Neural crest cell (in vitro differentiated cells): ENCODE measurements around the gene LSM7. TPM values are rescaled to one million over a fixed set of nuclear protein-coding genes. Genes with fewer than 3 reads are reported as not detected.

ENCODE experiments used
- DNase-seq: peaks from one replicate; pipeline ENCODE4 v3.0.0; 2021; ENCODE audit warnings: low read depth, mixed read lengths, low spot score
- H3K27ac Mint-ChIP-seq: one replicate; pipeline ENCODE4 v1.8.0; 2021; ENCODE audit warnings: mild to moderate bottlenecking, mixed read lengths; ENCODE audit not compliant: unreplicated experiment
- H3K27me3 Mint-ChIP-seq: 2 replicates; pipeline ENCODE4 v1.8.0; 2021; ENCODE audit warnings: low read depth, mild to moderate bottlenecking, mixed read lengths
- H3K36me3 Mint-ChIP-seq: 2 replicates; pipeline ENCODE4 v1.8.0; 2021; ENCODE audit warnings: low read depth, mild to moderate bottlenecking, mixed read lengths
- H3K4me1 Mint-ChIP-seq: 2 replicates; pipeline ENCODE4 v1.8.0; 2021; ENCODE audit warnings: mixed read lengths
- H3K4me3 Mint-ChIP-seq: one replicate; pipeline ENCODE4 v1.8.0; 2021; ENCODE audit warnings: mild to moderate bottlenecking, mixed read lengths
- H3K9me3 Mint-ChIP-seq: 2 replicates; pipeline ENCODE4 v1.8.0; 2021; ENCODE audit warnings: mixed read lengths
- total RNA-seq: library from RNA; stranded (reverse); gene quantifications from 2 replicates; pipeline ENCODE4 v1.2.1, GENCODE V29; 2021
- TF ChIP-seq, protein P1 (sequence below): fragments of 200-600 bp; sonication (generic); conservative IDR thresholded peaks from 2 replicates; pipeline ENCODE4 v1.5.0; 2021; ENCODE audit warnings: antibody characterized with exemption, mild to moderate bottlenecking

Gene LSM7
- total RNA-seq, 1 donor from 2014 or later: 198 TPM

DNA sequence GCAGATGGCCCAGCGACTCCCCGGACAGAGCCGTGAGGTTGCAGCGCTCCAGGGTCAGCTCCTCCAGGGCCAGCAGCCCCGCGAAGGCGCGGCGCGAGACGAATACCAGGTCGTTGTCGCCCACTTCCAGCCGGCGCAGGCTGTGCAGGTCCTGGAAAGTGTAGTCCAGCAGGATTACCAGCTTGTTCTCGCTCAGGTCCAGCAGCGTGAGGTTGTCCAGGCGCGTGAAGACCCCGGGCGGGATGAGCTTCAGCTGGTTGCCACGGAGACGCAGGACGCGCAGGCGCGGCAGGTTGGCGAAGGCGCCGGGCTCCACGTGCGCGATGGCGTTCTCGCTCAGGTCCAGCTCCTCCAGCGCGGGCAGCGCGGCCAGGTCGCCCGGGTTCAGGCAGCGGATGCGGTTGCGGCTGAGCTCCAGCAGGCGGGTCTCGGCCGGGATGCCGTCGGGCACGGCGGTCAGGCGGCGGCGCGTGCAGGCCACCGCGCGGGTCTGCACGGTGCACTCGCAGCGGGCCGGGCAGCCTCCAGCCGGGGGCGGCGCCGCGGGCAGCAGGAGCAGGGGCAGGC lies 37.1 kb downstream of the LSM7 start:
- Mint-ChIP-seq H3K4me3 (no peak overlapping the region), H3K9me3 (no peaks in the 10 kb centered on the region), H3K27me3 (peaks cover 81% of the 10 kb centered on the region), H3K36me3 (peaks cover 4% of the 10 kb centered on the region), H3K4me1 (peaks cover 10% of the 10 kb centered on the region), H3K27ac (no peak overlapping the region)
- TF ChIP-seq, protein P1, sequence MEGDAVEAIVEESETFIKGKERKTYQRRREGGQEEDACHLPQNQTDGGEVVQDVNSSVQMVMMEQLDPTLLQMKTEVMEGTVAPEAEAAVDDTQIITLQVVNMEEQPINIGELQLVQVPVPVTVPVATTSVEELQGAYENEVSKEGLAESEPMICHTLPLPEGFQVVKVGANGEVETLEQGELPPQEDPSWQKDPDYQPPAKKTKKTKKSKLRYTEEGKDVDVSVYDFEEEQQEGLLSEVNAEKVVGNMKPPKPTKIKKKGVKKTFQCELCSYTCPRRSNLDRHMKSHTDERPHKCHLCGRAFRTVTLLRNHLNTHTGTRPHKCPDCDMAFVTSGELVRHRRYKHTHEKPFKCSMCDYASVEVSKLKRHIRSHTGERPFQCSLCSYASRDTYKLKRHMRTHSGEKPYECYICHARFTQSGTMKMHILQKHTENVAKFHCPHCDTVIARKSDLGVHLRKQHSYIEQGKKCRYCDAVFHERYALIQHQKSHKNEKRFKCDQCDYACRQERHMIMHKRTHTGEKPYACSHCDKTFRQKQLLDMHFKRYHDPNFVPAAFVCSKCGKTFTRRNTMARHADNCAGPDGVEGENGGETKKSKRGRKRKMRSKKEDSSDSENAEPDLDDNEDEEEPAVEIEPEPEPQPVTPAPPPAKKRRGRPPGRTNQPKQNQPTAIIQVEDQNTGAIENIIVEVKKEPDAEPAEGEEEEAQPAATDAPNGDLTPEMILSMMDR: no peak
- peak; percentile 62 for DNase-seq

DNA sequence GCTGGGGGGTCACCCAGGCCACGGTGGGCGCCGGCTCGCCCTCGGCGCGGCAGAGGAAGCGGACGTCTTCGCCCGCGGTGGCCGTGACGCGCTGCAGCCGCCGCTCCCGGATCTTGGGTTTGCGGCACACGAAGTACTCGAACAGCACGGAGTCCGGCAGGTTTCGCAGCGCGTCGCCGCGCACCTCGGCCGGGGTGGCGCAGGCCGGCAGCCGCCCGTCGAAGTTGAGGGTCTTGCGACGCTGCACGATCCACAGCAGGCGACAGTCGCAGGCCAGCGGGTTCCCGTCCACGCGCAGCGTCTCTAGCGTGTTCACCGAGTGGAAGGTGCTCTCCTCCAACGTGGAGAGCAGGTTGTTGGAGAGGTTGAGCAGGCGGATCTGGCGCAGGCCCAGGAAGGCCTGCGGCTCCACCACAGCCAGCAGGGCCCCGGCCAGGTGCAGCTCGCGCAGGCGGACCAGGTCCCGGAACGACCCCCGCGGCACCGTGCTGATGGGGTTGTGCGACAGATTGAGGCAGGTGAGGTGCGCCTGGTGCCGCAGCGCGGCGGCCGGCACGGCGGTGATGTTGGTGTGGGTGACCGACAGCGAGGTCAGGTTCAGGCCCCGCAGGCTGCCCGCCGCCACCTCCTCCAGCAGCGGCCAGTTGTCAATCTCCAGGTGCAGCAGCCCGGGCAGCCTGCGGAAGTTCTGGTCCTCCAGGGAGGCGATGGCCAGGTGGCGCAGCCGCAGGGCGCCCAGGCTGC lies 37.8 kb downstream of the LSM7 start:
- H3K9me3 Mint-ChIP-seq: no peaks in the 10 kb centered on the region
- peaks cover 10% of the 10 kb centered on the region for H3K4me1 Mint-ChIP-seq
- TF ChIP-seq, protein P1: no peak
- peaks cover 4% of the 10 kb centered on the region for H3K36me3 Mint-ChIP-seq
- peaks cover 84% of the 10 kb centered on the region for H3K27me3 Mint-ChIP-seq
- H3K27ac Mint-ChIP-seq: no peak overlapping the region
- no peak for DNase-seq
- H3K4me3 Mint-ChIP-seq: no peak overlapping the region

- TF ChIP-seq, protein P1: no peak
- H3K4me3 Mint-ChIP-seq: no peak overlapping the region
Observed at GRCh38 chr19:2289714-2290435, 38.5 kb downstream of the LSM7 start.

DNA sequence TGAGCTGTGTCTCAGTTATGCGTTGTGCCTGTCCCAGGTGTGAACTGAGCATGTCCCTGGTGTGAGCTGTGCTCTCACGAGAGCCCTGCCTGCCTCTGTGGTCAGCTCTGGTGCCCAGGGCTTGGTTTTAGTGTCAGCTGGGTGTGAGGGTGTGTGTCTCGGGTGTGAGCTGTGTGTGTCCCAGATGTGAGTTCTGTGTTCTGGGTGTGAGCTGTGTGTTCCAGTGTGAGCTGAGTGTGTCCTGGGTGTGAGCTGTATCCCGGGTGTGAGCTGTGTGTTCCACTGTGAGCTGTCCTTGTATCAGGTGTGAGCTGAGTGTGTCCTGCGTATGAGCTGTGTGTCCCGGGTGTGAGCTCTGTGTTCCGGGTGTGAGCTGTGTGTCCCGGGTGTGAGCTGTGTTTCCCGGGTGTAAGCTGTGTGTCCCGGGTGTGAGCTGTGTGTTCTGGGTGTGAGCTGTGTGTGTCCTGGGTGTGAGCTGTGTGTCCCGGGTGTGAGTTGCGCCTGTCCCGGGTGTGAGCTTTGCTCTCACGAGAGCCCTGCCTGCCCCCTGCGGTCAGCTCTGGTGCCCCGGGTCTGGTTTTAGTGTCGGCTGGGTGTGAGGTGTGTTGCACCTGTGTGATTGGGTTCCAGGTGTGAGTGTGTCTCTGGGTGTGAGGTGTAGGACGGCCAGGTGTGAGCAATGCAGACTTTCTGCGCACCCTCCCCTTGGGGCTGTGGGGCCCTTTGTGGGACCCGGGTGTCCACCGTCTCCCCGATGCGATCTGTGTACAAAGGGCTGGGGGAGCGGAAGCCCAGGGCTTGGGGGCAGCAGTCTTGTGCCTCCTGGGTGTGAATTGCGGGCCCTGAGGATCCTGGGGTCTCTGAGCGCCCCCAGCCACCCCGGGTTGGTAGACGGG lies 39.3 kb downstream of the LSM7 start:
- TF ChIP-seq, protein P1: no peak
- Mint-ChIP-seq H3K27ac (no peak overlapping the region), H3K4me1 (peaks cover 5% of the 10 kb centered on the region), H3K4me3 (peak overlapping the region; percentile 54), H3K36me3 (peaks cover 4% of the 10 kb centered on the region), H3K9me3 (no peaks in the 10 kb centered on the region), H3K27me3 (peaks cover 77% of the 10 kb centered on the region)
- DNase-seq: no peak

More at GRCh38 chr19:2289714-2290435, 38.5 kb downstream of the LSM7 start:
- peaks cover 80% of the 10 kb centered on the region for H3K27me3 Mint-ChIP-seq
- H3K4me1 Mint-ChIP-seq: peaks cover 6% of the 10 kb centered on the region
- H3K9me3 Mint-ChIP-seq: no peaks in the 10 kb centered on the region
- no peak for DNase-seq
- peaks cover 4% of the 10 kb centered on the region for H3K36me3 Mint-ChIP-seq
- H3K27ac Mint-ChIP-seq: no peak overlapping the region

- no peak overlapping the region for H3K27ac Mint-ChIP-seq
- H3K9me3 Mint-ChIP-seq: no peaks in the 10 kb centered on the region
- H3K27me3 Mint-ChIP-seq: peaks cover 71% of the 10 kb centered on the region
- DNase-seq: no peak
- H3K4me1 Mint-ChIP-seq: peaks cover 5% of the 10 kb centered on the region
- H3K4me3 Mint-ChIP-seq: no peak overlapping the region
- peaks cover 4% of the 10 kb centered on the region for H3K36me3 Mint-ChIP-seq
- TF ChIP-seq, protein P1: no peak
Observed at GRCh38 chr19:2288338-2288817, 40.0 kb downstream of the LSM7 start.
